Gastroesophageal sphincter (tissue), 4 donors: ENCODE results near the gene GRM8. TPM values are rescaled to one million over a fixed set of nuclear protein-coding genes. Genes with fewer than 3 reads are reported as not detected.

ENCODE experiments used
- ATAC-seq: fragments of 150-250 bp; one replicate; pipeline ENCODE4 v1.9.1; 2016; ENCODE audit warnings: mild to moderate bottlenecking, moderate library complexity
- H3K27ac ChIP-seq, 4 donors: fragments of 200-600 bp; sonication (generic) in 3 of 4; 1 replicate in 3 of 4; 2 replicates in 1 of 4; pipeline ENCODE4 v1.5.1; 2016 to 2019
- H3K27me3 ChIP-seq: fragments of 200-600 bp; sonication (generic); one replicate; pipeline ENCODE4 v1.5.1; 2019
- H3K36me3 ChIP-seq, 2 donors: fragments of 200-600 bp; sonication (generic); one replicate each; pipeline ENCODE4 v1.5.1; 2019; ENCODE audit warnings: control low read depth in 1 of 2
- H3K4me1 ChIP-seq, 3 donors: fragments of 200-600 bp; sonication (generic); 1 replicate in 2 of 3; 2 replicates in 1 of 3; pipeline ENCODE4 v1.5.1; 2016 to 2019; ENCODE audit warnings: control low read depth in 2 of 3
- H3K4me3 ChIP-seq, 2 donors: fragments of 200-600 bp; sonication (generic); one replicate each; pipeline ENCODE4 v1.5.1; 2019; ENCODE audit warnings: mild to moderate bottlenecking in 1 of 2, moderate library complexity in 1 of 2
- H3K9me3 ChIP-seq, 3 donors: fragments of 200-600 bp; sonication (generic); one replicate each; pipeline ENCODE4 v1.5.1; 2017 to 2019; ENCODE audit warnings: control low read depth in 2 of 3
- EP300 ChIP-seq: sonication (generic); formaldehyde crosslinking; IDR thresholded peaks from one replicate; pipeline ENCODE4 v1.6.1; 2017; ENCODE audit warnings: antibody characterized with exemption, mild to moderate bottlenecking
- POLR2A ChIP-seq, 2 donors: fragments of 450-650 bp; IDR thresholded peaks; one replicate each; pipeline ENCODE4 v1.6.1; 2017; ENCODE audit warnings: antibody characterized with exemption in 2 of 2, mild to moderate bottlenecking in 2 of 2, moderate library complexity in 1 of 2
- POLR2AphosphoS5 ChIP-seq: sonication (generic); formaldehyde crosslinking; IDR thresholded peaks from one replicate; pipeline ENCODE4 v1.6.1; 2017; ENCODE audit warnings: antibody characterized with exemption
- WGBS, 2 donors: methylation state at CpG; one replicate each; pipeline ENCODE4 v1.1.5; 2018; ENCODE audit warnings: low coverage in 1 of 2; 5-methylcytosine and 5-hydroxymethylcytosine counted together
- total RNA-seq, 4 donors: library from RNA; depleted of rRNA; stranded (reverse); fragments of >200 nt; gene quantifications; one replicate each; pipeline ENCODE4 v1.1.0, GENCODE V29; 2016
- TF ChIP-seq, protein P1 (sequence below), 4 experiments: fragments of 200-600 bp in 2 of 4; fragments of 450-650 bp in 2 of 4; sonication (generic) in 1 of 4; IDR thresholded peaks; one replicate each; pipeline ENCODE4 v1.5.1; 2017 to 2019; ENCODE audit warnings: antibody characterized with exemption in 4 of 4, mild to moderate bottlenecking in 2 of 4, moderate library complexity in 2 of 4

GRM8 gene
- total RNA-seq, 4 donors from 2014 or later = 0.07 to 3.4 (median 0.93) TPM; not detected in 1

DNA sequence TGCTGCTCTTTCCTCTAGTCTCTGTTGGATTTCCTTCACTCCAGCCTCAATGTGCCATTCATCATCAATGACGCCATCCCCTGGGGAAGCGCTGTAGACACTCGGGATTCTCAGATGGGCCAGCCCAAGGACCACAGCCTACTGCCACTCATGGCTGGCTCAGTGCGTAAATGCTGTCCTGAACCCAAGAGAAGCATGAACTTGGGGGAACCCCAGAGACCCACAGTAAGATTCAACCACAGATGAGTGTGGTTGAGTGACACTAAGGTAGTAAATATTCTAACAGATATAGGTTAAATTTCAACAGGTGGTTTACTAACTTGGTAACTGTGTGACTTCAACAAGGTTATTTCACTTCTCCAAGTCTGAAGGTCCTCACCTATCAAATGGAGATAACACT is 304.1 kb downstream of the GRM8 start:
- TF ChIP-seq, protein P1, sequence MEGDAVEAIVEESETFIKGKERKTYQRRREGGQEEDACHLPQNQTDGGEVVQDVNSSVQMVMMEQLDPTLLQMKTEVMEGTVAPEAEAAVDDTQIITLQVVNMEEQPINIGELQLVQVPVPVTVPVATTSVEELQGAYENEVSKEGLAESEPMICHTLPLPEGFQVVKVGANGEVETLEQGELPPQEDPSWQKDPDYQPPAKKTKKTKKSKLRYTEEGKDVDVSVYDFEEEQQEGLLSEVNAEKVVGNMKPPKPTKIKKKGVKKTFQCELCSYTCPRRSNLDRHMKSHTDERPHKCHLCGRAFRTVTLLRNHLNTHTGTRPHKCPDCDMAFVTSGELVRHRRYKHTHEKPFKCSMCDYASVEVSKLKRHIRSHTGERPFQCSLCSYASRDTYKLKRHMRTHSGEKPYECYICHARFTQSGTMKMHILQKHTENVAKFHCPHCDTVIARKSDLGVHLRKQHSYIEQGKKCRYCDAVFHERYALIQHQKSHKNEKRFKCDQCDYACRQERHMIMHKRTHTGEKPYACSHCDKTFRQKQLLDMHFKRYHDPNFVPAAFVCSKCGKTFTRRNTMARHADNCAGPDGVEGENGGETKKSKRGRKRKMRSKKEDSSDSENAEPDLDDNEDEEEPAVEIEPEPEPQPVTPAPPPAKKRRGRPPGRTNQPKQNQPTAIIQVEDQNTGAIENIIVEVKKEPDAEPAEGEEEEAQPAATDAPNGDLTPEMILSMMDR (IDR thresholded peaks at IDR 0.05) = no peak
- no peak for TF ChIP-seq POLR2AphosphoS5
- no peak for TF ChIP-seq EP300
- no peak for TF ChIP-seq POLR2A (IDR thresholded peaks at IDR 0.05)

DNA sequence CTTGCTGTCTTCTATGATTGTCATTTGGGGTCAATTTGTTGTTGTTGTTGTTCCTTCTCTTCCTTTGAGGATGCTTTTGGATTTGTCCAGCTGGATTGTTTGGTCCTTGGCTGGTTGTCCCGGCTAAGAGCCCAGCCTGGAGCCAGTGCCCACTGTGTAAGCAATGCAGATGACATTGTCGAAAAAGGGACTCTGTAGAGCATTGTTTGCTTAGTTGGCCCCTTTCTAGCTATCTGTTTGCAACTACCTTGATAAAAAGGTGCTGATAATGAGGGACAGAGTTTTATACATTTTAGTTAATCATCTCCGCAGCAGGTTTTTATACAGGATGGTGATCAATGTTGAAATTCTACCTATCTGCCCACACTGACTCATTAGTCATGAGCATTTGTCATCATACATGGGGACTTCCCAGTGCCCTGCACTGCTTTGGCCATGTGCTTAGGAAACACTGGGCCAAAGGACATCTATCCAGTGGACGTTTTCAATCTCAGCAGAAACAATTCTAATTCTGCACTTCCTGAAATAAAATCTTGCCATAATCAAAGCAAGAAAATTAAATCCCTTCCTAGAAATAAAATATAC is 311.9 kb downstream of the GRM8 start:
- H3K4me1 ChIP-seq = no peaks in the 10 kb centered on the region
- no peak overlapping the region for H3K27ac ChIP-seq
- TF ChIP-seq POLR2AphosphoS5 (no peak), EP300 (no peak), POLR2A (IDR thresholded peaks at IDR 0.05) (no peak)
- TF ChIP-seq, protein P1 (IDR thresholded peaks at IDR 0.05) = no peak
- WGBS, 2 donors = 62 to 70% methylated on average over 3 to 4 of the region's 4 CpGs
- H3K4me3 ChIP-seq = no peak overlapping the region
- no peaks in the 10 kb centered on the region for H3K36me3 ChIP-seq
- no peaks in the 10 kb centered on the region for H3K9me3 ChIP-seq
- H3K27me3 ChIP-seq = no peaks in the 10 kb centered on the region
- no peak for ATAC-seq

More for the DNA sequence above, 304.1 kb downstream of the GRM8 start:
- ATAC-seq = no peak
- 100% methylated on average over 1 of the region's 4 CpGs; no CpG with 5 or more reads in 1 of the 2 donors for WGBS, 2 donors
- H3K27me3 ChIP-seq = no peaks in the 10 kb centered on the region
- H3K27ac ChIP-seq = no peak overlapping the region
- no peaks in the 10 kb centered on the region for H3K36me3 ChIP-seq
- H3K4me3 ChIP-seq = no peak overlapping the region
- no peaks in the 10 kb centered on the region for H3K4me1 ChIP-seq
- H3K9me3 ChIP-seq = no peaks in the 10 kb centered on the region

DNA sequence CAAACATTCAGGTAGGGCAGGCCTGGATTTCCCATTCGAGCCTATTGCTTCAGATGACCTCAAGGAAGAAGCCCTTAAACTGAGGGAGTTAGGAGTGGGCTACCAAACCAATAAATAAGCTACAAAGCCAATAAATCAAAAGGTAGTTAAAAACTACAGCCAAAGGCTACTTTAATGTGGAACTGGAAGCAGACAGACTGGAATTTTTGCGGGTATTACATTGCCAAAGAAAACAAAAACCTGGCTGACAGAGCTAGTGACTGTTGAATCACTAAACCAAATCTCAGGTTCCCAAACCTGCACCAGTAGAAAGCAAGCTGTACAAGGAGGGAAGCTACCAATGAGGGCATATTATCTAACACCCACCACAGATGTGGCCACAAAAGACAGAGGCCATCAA is 315.6 kb downstream of the GRM8 start:
- 78% methylated on average over 2 of the region's 2 CpGs; no CpG with 5 or more reads in 1 of the 2 donors for WGBS, 2 donors
- no peaks in the 10 kb centered on the region for H3K4me1 ChIP-seq
- H3K9me3 ChIP-seq = no peaks in the 10 kb centered on the region
- no peak overlapping the region for H3K4me3 ChIP-seq
- H3K27me3 ChIP-seq = no peaks in the 10 kb centered on the region
- no peak overlapping the region for H3K27ac ChIP-seq
- TF ChIP-seq EP300 (no peak), POLR2A (IDR thresholded peaks at IDR 0.05) (no peak), POLR2AphosphoS5 (no peak)
- TF ChIP-seq, protein P1 (IDR thresholded peaks at IDR 0.05) = no peak
- no peak for ATAC-seq
- H3K36me3 ChIP-seq = no peaks in the 10 kb centered on the region

DNA sequence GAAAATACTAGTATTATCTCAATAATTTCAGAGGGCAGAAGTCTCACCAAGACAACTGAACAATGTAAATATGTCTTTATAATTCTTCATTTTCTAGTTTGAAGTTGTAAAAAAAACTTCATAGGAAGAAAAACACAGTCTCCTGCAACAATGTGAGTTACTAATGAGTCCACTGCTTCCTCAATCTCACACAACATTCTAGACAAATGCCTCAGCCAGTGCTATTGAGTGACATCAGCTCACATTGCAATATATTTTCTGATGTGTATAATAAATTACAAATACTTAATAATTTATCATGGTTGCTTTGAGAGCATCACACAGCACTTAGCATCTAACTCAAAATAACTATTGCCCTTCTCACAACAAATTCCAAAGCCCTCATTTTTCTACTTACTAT is 321.2 kb downstream of the GRM8 start:
- H3K36me3 ChIP-seq = no peaks in the 10 kb centered on the region
- H3K27me3 ChIP-seq = no peaks in the 10 kb centered on the region
- H3K9me3 ChIP-seq = no peaks in the 10 kb centered on the region
- H3K27ac ChIP-seq = no peak overlapping the region
- ATAC-seq = no peak
- no peak overlapping the region for H3K4me3 ChIP-seq
- TF ChIP-seq POLR2A (IDR thresholded peaks at IDR 0.05) = no peak
- TF ChIP-seq, protein P1 (IDR thresholded peaks at IDR 0.05) = no peak
- no peak for TF ChIP-seq POLR2AphosphoS5
- no peak for TF ChIP-seq EP300
- H3K4me1 ChIP-seq = no peaks in the 10 kb centered on the region

DNA sequence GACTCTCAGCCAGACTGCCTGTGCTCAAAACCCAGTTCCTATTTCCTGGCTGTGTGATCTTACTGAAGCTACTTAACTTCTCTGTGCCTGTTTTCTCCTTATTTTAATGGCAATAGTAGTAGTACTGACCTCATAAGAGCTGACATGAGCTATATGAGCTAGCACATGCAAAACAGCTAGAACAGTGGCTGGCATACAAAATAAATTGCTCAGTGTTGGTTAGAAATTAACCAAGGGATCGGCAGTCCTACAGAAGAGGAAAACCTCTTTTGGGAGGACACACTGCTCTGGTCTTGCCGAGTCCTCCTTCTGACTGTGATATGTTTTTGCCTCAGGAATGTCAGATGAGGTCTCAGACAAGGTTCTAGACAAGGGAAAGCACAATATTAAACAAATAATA is 322.6 kb downstream of the GRM8 start:
- Histone ChIP-seq H3K4me3 (no peak overlapping the region), H3K27me3 (no peaks in the 10 kb centered on the region), H3K9me3 (no peaks in the 10 kb centered on the region), H3K27ac (no peak overlapping the region), H3K4me1 (no peaks in the 10 kb centered on the region), H3K36me3 (no peaks in the 10 kb centered on the region)
- ATAC-seq = no peak
- TF ChIP-seq EP300 = no peak
- TF ChIP-seq, protein P1 (IDR thresholded peaks at IDR 0.05) = no peak
- TF ChIP-seq POLR2A (IDR thresholded peaks at IDR 0.05) = no peak
- TF ChIP-seq POLR2AphosphoS5 = no peak
- WGBS, 2 donors = 68 to 100% methylated on average over 1 to 2 of the region's 2 CpGs
